IMR-90 (cell line): ENCODE measurements around the gene ARHGEF7. TPM values are rescaled to one million over a fixed set of nuclear protein-coding genes. Genes with fewer than 3 reads are reported as not detected.
A peak's percentile ranks its signal among the peaks of the same experiment; 100 is the strongest.

Experiments
- ATAC-seq: fragments of 200-7000 bp; cut with Tn5 transposase; 2 replicates; pipeline ENCODE4 v1.9.1; 2020; ENCODE audit warnings: low read depth, mild to moderate bottlenecking, moderate library complexity
- BruUV-seq: library from RNA; stranded (reverse); fragments of 400-500 nt; replicated peaks from 2 replicates; lab custom pipeline; 2021; lab: Mats Ljungman, UMichigan
- CTCF ChIA-PET: fragments of 300-600 bp; formaldehyde crosslinking; extraction: SDS; loops from one replicate; lab custom pipeline; 2021; ENCODE audit warnings: antibody characterized with exemption; lab: Yijun Ruan, JAX
- POLR2A ChIA-PET: fragments of 300-600 bp; sonication (Branson Sonifier 250); formaldehyde crosslinking; loops from one replicate; lab custom pipeline; 2022; ENCODE audit warnings: antibody characterized with exemption; ENCODE audit not compliant: unreplicated experiment; lab: Charles Lee
- DNase-seq: peaks from one replicate; pipeline ENCODE4 v3.0.0; 2013
- H2AFZ ChIP-seq: replicated peaks from 2 replicates; pipeline ENCODE3; 2013; ENCODE audit warnings: low read length, mild to moderate bottlenecking; ENCODE audit not compliant: poor library complexity
- H2AK5ac ChIP-seq: 2 replicates; pipeline ENCODE4 v1.6.1; 2013; ENCODE audit warnings: low read depth, low read length, inconsistent platforms
- H2AK9ac ChIP-seq: replicated peaks from 2 replicates; pipeline ENCODE3; 2013; ENCODE audit warnings: mild to moderate bottlenecking, low read depth, low read length, moderate library complexity; ENCODE audit not compliant: poor library complexity
- H2BK120ac ChIP-seq: 2 replicates; pipeline ENCODE4 v1.6.1; 2013; ENCODE audit warnings: low read depth, low read length, inconsistent platforms
- H2BK15ac ChIP-seq: 3 replicates; pipeline ENCODE4 v1.6.1; 2013; ENCODE audit warnings: low read depth, low read length, inconsistent platforms
- H2BK20ac ChIP-seq: 2 replicates; pipeline ENCODE4 v1.6.1; 2013; ENCODE audit warnings: low read depth, mild to moderate bottlenecking, inconsistent platforms, low read length, moderate library complexity
- H2BK5ac ChIP-seq: 2 replicates; pipeline ENCODE4 v1.6.1; 2013; ENCODE audit warnings: mild to moderate bottlenecking, low read depth, low read length, inconsistent platforms; ENCODE audit not compliant: poor library complexity, severe bottlenecking
- H3K14ac ChIP-seq: replicated peaks from 2 replicates; pipeline ENCODE4 v1.6.1; 2013; ENCODE audit warnings: low read depth, low read length, inconsistent platforms
- H3K18ac ChIP-seq: 2 replicates; pipeline ENCODE4 v1.6.1; 2013; ENCODE audit warnings: low read depth, low read length, control low read depth
- H3K23ac ChIP-seq: 2 replicates; pipeline ENCODE4 v1.6.1; 2013; ENCODE audit warnings: low read depth, low read length, inconsistent platforms
- H3K27ac ChIP-seq: 2 replicates; pipeline ENCODE4 v1.5.1; 2013; ENCODE audit warnings: mild to moderate bottlenecking, control low read depth, low read length; ENCODE audit not compliant: insufficient read depth
- H3K27me3 ChIP-seq: 2 replicates; pipeline ENCODE4 v1.6.1; 2013; ENCODE audit warnings: low read length; ENCODE audit not compliant: control insufficient read depth, insufficient read depth
- H3K36me3 ChIP-seq: 2 replicates; pipeline ENCODE4 v1.6.1; 2013; ENCODE audit warnings: low read length, mixed read lengths; ENCODE audit not compliant: control insufficient read depth, insufficient read depth
- H3K4ac ChIP-seq: 2 replicates; pipeline ENCODE4 v1.6.1; 2013; ENCODE audit warnings: low read depth, low read length, inconsistent platforms
- H3K4me1 ChIP-seq: 2 replicates; pipeline ENCODE4 v1.6.1; 2013; ENCODE audit warnings: low read length, mixed read lengths; ENCODE audit not compliant: control insufficient read depth, insufficient read depth
- H3K4me2 ChIP-seq: 2 replicates; pipeline ENCODE4 v1.6.1; 2013; ENCODE audit warnings: low read depth, mild to moderate bottlenecking, control low read depth, low read length, moderate library complexity
- H3K4me3 ChIP-seq: 2 replicates; pipeline ENCODE4 v1.5.1; 2013; ENCODE audit warnings: low read depth, mild to moderate bottlenecking, control low read depth, low read length, moderate library complexity; ENCODE audit not compliant: insufficient read depth
- H3K56ac ChIP-seq: 2 replicates; pipeline ENCODE4 v1.6.1; 2013; ENCODE audit warnings: low read length, inconsistent platforms; ENCODE audit not compliant: insufficient read depth; ENCODE audit errors: extremely low read depth
- H3K79me1 ChIP-seq, 2 experiments: 2 replicates each; pipeline ENCODE4 v1.6.1; 2013; ENCODE audit warnings: low read length in 2 of 2, inconsistent platforms in 1 of 2, low read depth in 1 of 2
- H3K9ac ChIP-seq: 2 replicates; pipeline ENCODE4 v1.6.1; 2013; ENCODE audit warnings: low read depth, low read length, control low read depth
- H3K9me1 ChIP-seq: 2 replicates; pipeline ENCODE4 v1.6.1; 2013; ENCODE audit warnings: low read length, inconsistent platforms; ENCODE audit not compliant: insufficient read depth
- H3K9me3 ChIP-seq: 2 replicates; pipeline ENCODE4 v1.6.1; 2013; ENCODE audit warnings: low read length; ENCODE audit not compliant: control insufficient read depth, insufficient read depth
- H4K20me1 ChIP-seq: 2 replicates; pipeline ENCODE4 v1.6.1; 2013; ENCODE audit warnings: low read length, inconsistent platforms; ENCODE audit not compliant: insufficient read depth
- H4K5ac ChIP-seq: 2 replicates; pipeline ENCODE4 v1.6.1; 2013; ENCODE audit warnings: mild to moderate bottlenecking, low read depth, low read length, control low read depth
- H4K8ac ChIP-seq, 2 experiments: 2 replicates each; pipeline ENCODE4 v1.6.1; 2013; ENCODE audit warnings: low read depth in 2 of 2, low read length in 2 of 2, control low read depth in 1 of 2, inconsistent platforms in 1 of 2
- H4K91ac ChIP-seq: 2 replicates; pipeline ENCODE4 v1.6.1; 2013; ENCODE audit warnings: low read depth, low read length, inconsistent platforms; ENCODE audit not compliant: insufficient read depth
- BHLHE40 ChIP-seq: fragments of 150-350 bp; IDR thresholded peaks from 2 replicates; pipeline ENCODE4 v1.6.1; 2016; ENCODE audit warnings: mild to moderate bottlenecking, low read depth, low read length
- CEBPB ChIP-seq: IDR thresholded peaks from 2 replicates; pipeline ENCODE4 v1.6.1; 2012; ENCODE audit warnings: low read depth, low read length, improper control_type of control experiment
- CHD1 ChIP-seq: IDR thresholded peaks from 2 replicates; pipeline ENCODE4 v1.6.1; 2012; ENCODE audit warnings: low read depth, low read length, improper control_type of control experiment
- MAZ ChIP-seq: IDR thresholded peaks from 2 replicates; pipeline ENCODE4 v1.6.1; 2012; ENCODE audit warnings: low read depth, mild to moderate bottlenecking, low read length, improper control_type of control experiment, moderate library complexity, borderline replicate concordance
- MXI1 ChIP-seq: IDR thresholded peaks from 2 replicates; pipeline ENCODE4 v1.6.1; 2012; ENCODE audit warnings: low read depth, mild to moderate bottlenecking, low read length, moderate library complexity, borderline replicate concordance
- RAD21 ChIP-seq: IDR thresholded peaks from 2 replicates; pipeline ENCODE4 v1.6.1; 2012; ENCODE audit warnings: low read length, improper control_type of control experiment
- RCOR1 ChIP-seq: IDR thresholded peaks from 2 replicates; pipeline ENCODE4 v1.6.1; 2012; ENCODE audit warnings: mild to moderate bottlenecking, low read length, improper control_type of control experiment; ENCODE audit not compliant: insufficient replicate concordance
- RFX5 ChIP-seq: IDR thresholded peaks from 2 replicates; pipeline ENCODE4 v1.8.0; 2012; ENCODE audit warnings: low read depth, mild to moderate bottlenecking, low read length, moderate library complexity
- SMC3 ChIP-seq: fragments of 150-350 bp; IDR thresholded peaks from 2 replicates; pipeline ENCODE4 v1.6.1; 2016; ENCODE audit warnings: low read depth, mild to moderate bottlenecking, antibody characterized with exemption, low read length, moderate library complexity
- WGBS, 2 experiments: methylation state at CpG; one replicate each; pipeline versions ENCODE4 v1.1.5 to v1.1.7; 2013; ENCODE audit warnings: missing lambda C conversion rate in 2 of 2; ENCODE audit not compliant: insufficient read length in 1 of 2; ENCODE audit errors: extremely low coverage in 2 of 2; 5-methylcytosine and 5-hydroxymethylcytosine counted together
- dilution Hi-C: fragments of 300-500 bp; cut with HindIII; formaldehyde crosslinking; loops from one replicate; pipeline ENCODE4 v1.14.3; 2018; ENCODE audit warnings: low sequenced_read_pairs; ENCODE audit not compliant: unreplicated experiment
- in situ Hi-C: fragments of 300-500 bp; cut with MboI; formaldehyde crosslinking; loops from 3 replicates; pipeline ENCODE4 v1.14.3; 2019; ENCODE audit warnings: low sequenced_read_pairs, inconsistent platforms, mixed read lengths
- intact Hi-C: fragments of 100-400 bp; cut with micrococcal nuclease; formaldehyde crosslinking; loops from 2 replicates; pipeline ENCODE4 v1.10.0; 2022
- polyA plus RNA-seq, 3 experiments: library from polyadenylated mRNA; depleted of rRNA; stranded (reverse); fragments of >200 nt; gene quantifications; 2 replicates each; pipeline ENCODE4 v1.2.3, GENCODE V29; 2012; ENCODE audit warnings: low replicate concordance in 1 of 3
- total RNA-seq: library from RNA; depleted of rRNA; stranded (reverse); fragments of >200 nt; gene quantifications from 2 replicates; pipeline ENCODE4 v1.2.3, GENCODE V29; 2012
- TF ChIP-seq, protein P1 (sequence below): fragments of 150-350 bp; IDR thresholded peaks from 2 replicates; pipeline ENCODE4 v1.6.1; 2017; ENCODE audit warnings: mild to moderate bottlenecking, antibody characterized with exemption, low read length, low read depth
- TF ChIP-seq, protein P2 (sequence below): fragments of 150-350 bp; IDR thresholded peaks from 2 replicates; pipeline ENCODE4 v1.6.1; 2016; ENCODE audit warnings: low read depth, mild to moderate bottlenecking, low read length, moderate library complexity, borderline replicate concordance

The ARHGEF7 gene
- total and polyA plus RNA-seq, 2 of the 4 experiments (the other 2 are of a cell fraction), result 32.9 to 59.0 TPM

DNA sequence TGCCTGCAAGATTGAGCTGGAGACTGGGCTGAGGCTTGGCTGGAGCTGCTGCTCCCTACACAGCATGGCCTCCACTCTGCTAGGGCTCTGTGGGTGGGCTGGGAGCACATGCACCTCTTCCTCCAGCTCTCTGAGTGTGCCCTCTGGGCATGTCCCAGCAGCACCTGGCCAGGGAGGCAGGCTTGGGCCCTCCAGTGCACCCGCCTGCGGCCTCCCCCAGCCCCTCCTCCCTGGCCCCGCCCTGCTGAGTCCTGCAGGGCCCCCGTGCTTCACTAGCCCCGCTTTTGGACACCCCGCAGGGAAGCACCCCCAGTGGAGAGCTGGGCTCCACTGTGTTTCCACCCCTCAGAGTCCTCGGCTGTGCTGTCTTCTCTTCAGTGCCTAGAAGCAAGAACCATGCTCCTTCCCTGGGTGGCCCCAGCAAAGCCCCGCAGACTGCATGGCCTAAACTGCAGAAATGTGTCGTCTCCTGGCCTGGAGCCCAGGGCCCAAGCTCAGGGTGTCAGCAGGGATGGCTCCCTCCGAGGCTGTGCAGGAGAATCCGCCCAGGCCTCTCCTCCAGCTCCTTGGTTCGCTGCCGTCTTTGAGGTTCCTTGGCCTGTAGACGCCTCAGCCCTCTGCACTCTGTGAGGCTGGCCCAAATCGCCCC lies 200.4 kb downstream of the ARHGEF7 start:
- H3K36me3 ChIP-seq, result peaks cover 5% of the 10 kb centered on the region; the same call in 1 of the 2 replicates
- H2AK5ac ChIP-seq, result no peak overlapping the region
- intact Hi-C loops (no loop called here), in situ Hi-C loops (no loop called here), dilution Hi-C loops (no loop called here)
- DNase-seq (no peak), ATAC-seq (peak; percentile 36)
- H4K5ac ChIP-seq, result no peak overlapping the region
- peaks cover 8 to 9% of the 10 kb centered on the region in 2 experiments; a peak in 3 of 4 replicates for H3K79me1 ChIP-seq
- no peaks in the 10 kb centered on the region for H4K20me1 ChIP-seq
- no peak overlapping the region for H3K27ac ChIP-seq
- H3K9me3 ChIP-seq, result peaks cover 9% of the 10 kb centered on the region
- H4K91ac ChIP-seq, result no peak overlapping the region
- no peak overlapping the region for H3K23ac ChIP-seq
- H3K9ac ChIP-seq, result no peak overlapping the region
- WGBS, 2 experiments, result 67% methylated on average over 11 of the region's 15 CpGs; no CpG with 5 or more reads in 1 of the 2 experiments
- no peak overlapping the region; the same call in 1 of the 2 replicates for H2BK120ac ChIP-seq
- H2AFZ ChIP-seq, result no peak overlapping the region
- H3K4me1 ChIP-seq, result peaks cover 4% of the 10 kb centered on the region; the same call in 1 of the 2 replicates
- CTCF ChIA-PET, result no interaction called here
- no TSS peak for BruUV-seq
- no peak overlapping the region for H3K56ac ChIP-seq
- no peak overlapping the region for H3K14ac ChIP-seq
- H3K9me1 ChIP-seq, result peaks cover 2% of the 10 kb centered on the region; the same call in 1 of the 2 replicates
- no peak overlapping the region for H2AK9ac ChIP-seq
- no peak overlapping the region for H3K4ac ChIP-seq
- no peak overlapping the region for H2BK5ac ChIP-seq
- no peaks in the 10 kb centered on the region for H3K27me3 ChIP-seq
- POLR2A ChIA-PET, result interaction anchor here (0.6 kb wide), 1 partner anchor 1396 kb away, joined by 4 read pairs; no protein-coding TSS in a partner anchor
- H3K18ac ChIP-seq, result no peak overlapping the region
- H3K4me2 ChIP-seq, result no peak overlapping the region
- H2BK15ac ChIP-seq, result no peak overlapping the region
- no peak overlapping the region for H3K4me3 ChIP-seq
- H2BK20ac ChIP-seq, result no peak overlapping the region
- TF ChIP-seq, protein P1, sequence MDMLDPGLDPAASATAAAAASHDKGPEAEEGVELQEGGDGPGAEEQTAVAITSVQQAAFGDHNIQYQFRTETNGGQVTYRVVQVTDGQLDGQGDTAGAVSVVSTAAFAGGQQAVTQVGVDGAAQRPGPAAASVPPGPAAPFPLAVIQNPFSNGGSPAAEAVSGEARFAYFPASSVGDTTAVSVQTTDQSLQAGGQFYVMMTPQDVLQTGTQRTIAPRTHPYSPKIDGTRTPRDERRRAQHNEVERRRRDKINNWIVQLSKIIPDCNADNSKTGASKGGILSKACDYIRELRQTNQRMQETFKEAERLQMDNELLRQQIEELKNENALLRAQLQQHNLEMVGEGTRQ, result no peak
- TF ChIP-seq, protein P2, sequence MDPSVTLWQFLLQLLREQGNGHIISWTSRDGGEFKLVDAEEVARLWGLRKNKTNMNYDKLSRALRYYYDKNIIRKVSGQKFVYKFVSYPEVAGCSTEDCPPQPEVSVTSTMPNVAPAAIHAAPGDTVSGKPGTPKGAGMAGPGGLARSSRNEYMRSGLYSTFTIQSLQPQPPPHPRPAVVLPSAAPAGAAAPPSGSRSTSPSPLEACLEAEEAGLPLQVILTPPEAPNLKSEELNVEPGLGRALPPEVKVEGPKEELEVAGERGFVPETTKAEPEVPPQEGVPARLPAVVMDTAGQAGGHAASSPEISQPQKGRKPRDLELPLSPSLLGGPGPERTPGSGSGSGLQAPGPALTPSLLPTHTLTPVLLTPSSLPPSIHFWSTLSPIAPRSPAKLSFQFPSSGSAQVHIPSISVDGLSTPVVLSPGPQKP, result no peak
- TF ChIP-seq RFX5 (no peak), RCOR1 (no peak), BHLHE40 (no peak), CEBPB (no peak), MXI1 (no peak), SMC3 (no peak), CHD1 (no peak), RAD21 (no peak), MAZ (no peak)
- H4K8ac ChIP-seq, result no peak overlapping the region
